ENCODE results near the gene TOMT. TPM values are rescaled to one million over a fixed set of nuclear protein-coding genes. Genes with fewer than 3 reads are reported as not detected.

TOMT gene
- total and polyA plus RNA-seq, 2 of the 13 experiments (the other 11 are each of a cell fraction or from before 2014, with no cell fraction given): not detected

GRCh38 chr11:72085621-72086351 lies 19.9 kb upstream of the TOMT start (continued):
- no peak for TF ChIP-seq ATF2 (CRISPR knock-in tag; IDR thresholded peaks at IDR 0.05)
- TF ChIP-seq, protein P1, sequence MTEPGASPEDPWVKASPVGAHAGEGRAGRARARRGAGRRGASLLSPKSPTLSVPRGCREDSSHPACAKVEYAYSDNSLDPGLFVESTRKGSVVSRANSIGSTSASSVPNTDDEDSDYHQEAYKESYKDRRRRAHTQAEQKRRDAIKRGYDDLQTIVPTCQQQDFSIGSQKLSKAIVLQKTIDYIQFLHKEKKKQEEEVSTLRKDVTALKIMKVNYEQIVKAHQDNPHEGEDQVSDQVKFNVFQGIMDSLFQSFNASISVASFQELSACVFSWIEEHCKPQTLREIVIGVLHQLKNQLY (CRISPR knock-in tag; IDR thresholded peaks at IDR 0.05): no peak
- TF ChIP-seq ZNF484 (CRISPR knock-in tag; IDR thresholded peaks at IDR 0.05; ENCODE audit: borderline replicate concordance, low read depth): no peak
- TF ChIP-seq TCF7L2 (IDR thresholded peaks at IDR 0.05; ENCODE audit: low read depth, low read length): no peak
- TF ChIP-seq, protein P2, sequence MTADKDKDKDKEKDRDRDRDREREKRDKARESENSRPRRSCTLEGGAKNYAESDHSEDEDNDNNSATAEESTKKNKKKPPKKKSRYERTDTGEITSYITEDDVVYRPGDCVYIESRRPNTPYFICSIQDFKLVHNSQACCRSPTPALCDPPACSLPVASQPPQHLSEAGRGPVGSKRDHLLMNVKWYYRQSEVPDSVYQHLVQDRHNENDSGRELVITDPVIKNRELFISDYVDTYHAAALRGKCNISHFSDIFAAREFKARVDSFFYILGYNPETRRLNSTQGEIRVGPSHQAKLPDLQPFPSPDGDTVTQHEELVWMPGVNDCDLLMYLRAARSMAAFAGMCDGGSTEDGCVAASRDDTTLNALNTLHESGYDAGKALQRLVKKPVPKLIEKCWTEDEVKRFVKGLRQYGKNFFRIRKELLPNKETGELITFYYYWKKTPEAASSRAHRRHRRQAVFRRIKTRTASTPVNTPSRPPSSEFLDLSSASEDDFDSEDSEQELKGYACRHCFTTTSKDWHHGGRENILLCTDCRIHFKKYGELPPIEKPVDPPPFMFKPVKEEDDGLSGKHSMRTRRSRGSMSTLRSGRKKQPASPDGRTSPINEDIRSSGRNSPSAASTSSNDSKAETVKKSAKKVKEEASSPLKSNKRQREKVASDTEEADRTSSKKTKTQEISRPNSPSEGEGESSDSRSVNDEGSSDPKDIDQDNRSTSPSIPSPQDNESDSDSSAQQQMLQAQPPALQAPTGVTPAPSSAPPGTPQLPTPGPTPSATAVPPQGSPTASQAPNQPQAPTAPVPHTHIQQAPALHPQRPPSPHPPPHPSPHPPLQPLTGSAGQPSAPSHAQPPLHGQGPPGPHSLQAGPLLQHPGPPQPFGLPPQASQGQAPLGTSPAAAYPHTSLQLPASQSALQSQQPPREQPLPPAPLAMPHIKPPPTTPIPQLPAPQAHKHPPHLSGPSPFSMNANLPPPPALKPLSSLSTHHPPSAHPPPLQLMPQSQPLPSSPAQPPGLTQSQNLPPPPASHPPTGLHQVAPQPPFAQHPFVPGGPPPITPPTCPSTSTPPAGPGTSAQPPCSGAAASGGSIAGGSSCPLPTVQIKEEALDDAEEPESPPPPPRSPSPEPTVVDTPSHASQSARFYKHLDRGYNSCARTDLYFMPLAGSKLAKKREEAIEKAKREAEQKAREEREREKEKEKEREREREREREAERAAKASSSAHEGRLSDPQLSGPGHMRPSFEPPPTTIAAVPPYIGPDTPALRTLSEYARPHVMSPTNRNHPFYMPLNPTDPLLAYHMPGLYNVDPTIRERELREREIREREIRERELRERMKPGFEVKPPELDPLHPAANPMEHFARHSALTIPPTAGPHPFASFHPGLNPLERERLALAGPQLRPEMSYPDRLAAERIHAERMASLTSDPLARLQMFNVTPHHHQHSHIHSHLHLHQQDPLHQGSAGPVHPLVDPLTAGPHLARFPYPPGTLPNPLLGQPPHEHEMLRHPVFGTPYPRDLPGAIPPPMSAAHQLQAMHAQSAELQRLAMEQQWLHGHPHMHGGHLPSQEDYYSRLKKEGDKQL (CRISPR knock-in tag; IDR thresholded peaks at IDR 0.05; ENCODE audit: low read depth): no peak
- no peak for TF ChIP-seq ZNF3 (CRISPR knock-in tag; IDR thresholded peaks at IDR 0.05)

Data from HepG2 (cell line).